ENCODE measurements around the gene SHOC2. TPM values are rescaled to one million over a fixed set of nuclear protein-coding genes. Genes with fewer than 3 reads are reported as not detected.

SHOC2 gene
- 10 to 100 TPM; 52.6 to 68.8 (median 52.8) TPM for polyA plus RNA-seq

DNA sequence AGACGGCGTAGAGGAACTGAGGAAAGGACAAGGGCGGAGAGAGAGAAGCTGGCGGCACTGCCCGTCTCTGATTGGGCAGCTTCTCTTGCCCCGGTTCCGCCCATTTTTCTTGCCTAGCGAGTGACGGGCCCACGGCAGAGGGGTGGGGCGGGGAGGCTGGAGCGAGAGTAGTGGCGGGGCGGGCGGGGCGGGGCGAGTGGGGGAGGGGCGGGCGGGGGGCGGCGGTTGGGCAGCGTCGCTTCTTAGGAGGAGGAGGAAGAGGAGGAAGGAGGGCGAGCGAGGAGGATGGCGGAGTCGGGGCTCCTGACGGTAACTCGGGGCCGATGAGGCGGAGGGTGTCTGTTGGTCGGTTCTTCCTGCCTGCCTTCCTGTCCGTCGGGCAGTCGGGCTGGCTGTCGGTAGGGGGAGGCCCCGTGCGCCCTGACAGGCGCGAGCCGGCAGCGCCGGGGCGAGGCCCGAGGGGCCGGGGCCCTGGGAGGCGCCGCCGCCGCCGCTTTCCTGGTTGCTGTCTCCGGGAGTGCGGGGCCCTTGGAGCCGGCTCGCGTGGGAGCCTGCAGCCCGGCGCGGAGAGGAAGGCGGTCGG is at the start of gene SHOC2:
Gene SHOC2 (plus strand): TSS at position 256 of the 583 bp plus-strand sequence. CDS start 44,755 bp downstream, outside the sequence.
- H3K4me1 Mint-ChIP-seq: peaks cover 29 to 62% of the 10 kb centered on the region in 2 donors
- DNase-seq: peak; percentile 98 to 99 (median 99)
- H3K27me3 Mint-ChIP-seq (ENCODE audit: low read depth in 3 of 3): peaks cover 7 to 24% (median 11%) of the 10 kb centered on the region in 3 donors
- peaks cover 0 to 3% (median 0%) of the 10 kb centered on the region in 3 donors for H3K36me3 Mint-ChIP-seq
- peak within 1 kb of the TSS; percentile 99 to 100 (median 100) for H3K4me3 Mint-ChIP-seq
- peak within 1 kb of the TSS; percentile 100 for H3K27ac Mint-ChIP-seq
- H3K9me3 Mint-ChIP-seq: no peaks in the 10 kb centered on the region

DNA sequence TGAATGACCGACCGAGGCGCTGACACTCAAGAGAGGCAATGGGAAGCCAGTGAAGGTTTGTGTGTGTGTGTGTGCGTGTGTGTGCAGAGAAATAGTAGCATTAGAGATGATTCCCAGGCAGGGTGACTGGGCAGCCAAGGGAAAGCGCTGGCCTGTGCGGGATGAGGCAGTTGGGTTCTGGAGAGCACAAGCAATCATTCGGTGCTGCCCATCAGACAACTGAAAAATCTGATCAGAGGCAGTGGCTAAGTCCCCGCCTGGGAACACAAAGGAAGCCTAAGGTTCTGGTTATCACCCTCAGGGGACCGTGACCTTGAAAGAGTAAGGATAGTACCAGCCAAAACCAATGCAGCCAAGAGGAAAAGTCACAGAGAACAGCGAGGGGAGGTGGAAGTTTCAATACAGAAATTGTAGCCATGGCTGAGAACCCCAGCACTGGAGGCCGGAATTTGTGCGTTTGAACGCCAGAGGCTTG is 48.5 kb upstream of the SHOC2 start:
- peaks cover 16 to 27% (median 20%) of the 10 kb centered on the region in 3 donors for H3K27me3 Mint-ChIP-seq (ENCODE audit: low read depth in 3 of 3)
- no peak for DNase-seq
- H3K4me3 Mint-ChIP-seq: peak overlapping the region; percentile 96 to 100 (median 98)
- H3K9me3 Mint-ChIP-seq: no peaks in the 10 kb centered on the region
- peaks cover 0 to 5% (median 2%) of the 10 kb centered on the region in 3 donors for H3K36me3 Mint-ChIP-seq
- H3K4me1 Mint-ChIP-seq: peaks cover 78 to 92% of the 10 kb centered on the region in 2 donors
- peak overlapping the region; percentile 96 to 100 (median 99) for H3K27ac Mint-ChIP-seq

DNA sequence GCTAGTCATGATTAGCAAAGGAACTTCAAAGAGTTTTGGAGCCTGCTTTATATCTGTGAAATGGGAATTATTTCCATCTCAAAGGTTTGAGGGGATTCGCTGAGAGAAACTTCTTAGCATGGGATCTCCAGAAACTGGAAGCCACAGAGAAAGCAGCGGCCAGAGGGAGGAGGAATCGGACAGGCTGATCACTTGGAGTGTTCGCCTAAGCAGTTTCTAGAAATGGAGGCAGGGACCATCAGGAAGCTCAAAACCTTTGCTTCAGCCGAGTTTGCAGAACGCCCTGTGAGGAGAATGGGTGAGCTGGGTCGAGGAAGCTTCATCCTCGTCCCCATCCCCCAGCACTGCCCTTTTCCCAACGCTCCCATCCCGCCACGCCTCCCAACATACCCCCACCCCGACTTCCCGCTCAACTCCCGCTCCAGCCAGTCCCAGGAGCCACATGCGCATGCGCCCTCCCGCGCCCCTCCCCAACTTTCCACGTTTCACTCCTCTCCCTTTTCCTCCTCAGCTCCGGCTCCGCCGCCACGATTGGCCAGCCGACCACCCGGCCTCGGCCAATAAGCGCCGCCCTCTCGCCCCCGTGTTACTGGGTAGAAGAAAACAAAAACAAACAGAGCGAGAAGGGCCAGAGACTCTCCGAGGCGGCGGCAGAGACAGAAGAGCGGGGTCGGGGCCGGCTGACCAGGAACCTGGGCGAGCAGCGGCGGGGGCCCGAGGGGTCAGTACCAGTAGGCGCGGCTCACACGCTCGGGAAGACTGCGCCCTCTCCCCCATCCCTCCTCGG is 47.9 kb upstream of the SHOC2 start, which contains the start of gene PDCD4:
Gene PDCD4 (plus strand): TSS at position 631 of the 787 bp plus-strand sequence. CDS start 4,100 bp downstream, outside the sequence.
- Mint-ChIP-seq H3K4me1 (peaks cover 73 to 92% of the 10 kb centered on the region in 2 donors), H3K9me3 (no peaks in the 10 kb centered on the region), H3K27ac (peak within 1 kb of the TSS; percentile 96 to 100 (median 99)), H3K27me3 (ENCODE audit: low read depth in 3 of 3) (peaks cover 16 to 27% (median 20%) of the 10 kb centered on the region in 3 donors), H3K36me3 (peaks cover 0 to 5% (median 2%) of the 10 kb centered on the region in 3 donors), H3K4me3 (peak within 1 kb of the TSS; percentile 96 to 100 (median 98))
- peak; percentile 94 for DNase-seq

- Mint-ChIP-seq H3K4me1 (peaks cover 69 to 92% of the 10 kb centered on the region in 2 donors), H3K27me3 (ENCODE audit: low read depth in 3 of 3) (peaks cover 16 to 27% (median 20%) of the 10 kb centered on the region in 3 donors), H3K36me3 (peaks cover 0 to 5% (median 2%) of the 10 kb centered on the region in 3 donors), H3K9me3 (no peaks in the 10 kb centered on the region), H3K27ac (peak overlapping the region; percentile 90 to 99 (median 95)), H3K4me3 (peak overlapping the region; percentile 90 to 98 (median 96))
- peak; percentile 84 to 87 (median 86) for DNase-seq
These were observed 47.0 kb upstream of the SHOC2 start for GRCh38 chr10:110872145-110872983.

DNA sequence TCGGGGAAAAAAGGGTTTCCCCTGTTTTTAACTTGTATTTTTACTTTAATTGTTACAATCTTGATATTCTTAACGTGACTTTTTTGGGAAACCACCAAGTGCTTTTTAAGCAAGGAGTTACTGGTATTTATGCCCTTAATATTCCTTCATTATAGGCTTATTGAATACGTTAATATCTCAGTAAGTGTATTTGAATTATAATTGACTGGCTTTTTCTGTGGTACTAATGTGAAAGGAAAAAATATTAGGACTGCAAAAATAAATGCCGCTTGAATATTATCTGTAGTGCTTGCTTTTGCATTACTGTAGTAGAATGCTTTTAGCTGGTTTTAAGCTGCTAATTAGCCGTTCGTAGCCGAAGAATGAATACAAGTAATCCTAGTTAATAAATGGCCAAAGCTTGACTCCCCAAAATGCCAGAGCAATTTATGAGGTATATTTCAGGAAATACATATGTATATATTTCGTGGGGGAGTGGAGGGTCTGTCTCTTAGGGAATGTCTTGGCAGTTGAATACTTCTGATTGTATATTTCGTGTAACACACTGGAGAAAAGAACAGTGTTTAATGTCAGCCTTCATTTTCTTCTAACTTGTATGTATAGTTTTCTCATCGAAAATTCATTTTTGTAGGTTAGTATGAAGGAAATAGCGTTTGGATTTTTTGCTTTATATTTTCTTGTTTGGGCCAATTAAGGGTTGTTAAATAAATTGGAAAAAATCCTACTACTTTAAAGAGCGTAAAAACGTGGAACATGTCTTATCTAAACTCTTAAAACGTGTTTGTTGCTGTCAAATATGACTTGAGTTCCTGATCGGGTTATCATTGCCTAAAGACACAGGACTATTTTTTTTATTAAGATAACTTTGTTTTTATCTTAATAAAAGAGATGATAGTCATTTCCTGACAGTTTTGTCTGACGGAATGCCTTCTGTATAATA is 46.1 kb upstream of the SHOC2 start:
- Mint-ChIP-seq H3K4me3 (peak overlapping the region; percentile 90 to 98 (median 96)), H3K9me3 (no peaks in the 10 kb centered on the region), H3K4me1 (peaks cover 61 to 92% of the 10 kb centered on the region in 2 donors)

DNA sequence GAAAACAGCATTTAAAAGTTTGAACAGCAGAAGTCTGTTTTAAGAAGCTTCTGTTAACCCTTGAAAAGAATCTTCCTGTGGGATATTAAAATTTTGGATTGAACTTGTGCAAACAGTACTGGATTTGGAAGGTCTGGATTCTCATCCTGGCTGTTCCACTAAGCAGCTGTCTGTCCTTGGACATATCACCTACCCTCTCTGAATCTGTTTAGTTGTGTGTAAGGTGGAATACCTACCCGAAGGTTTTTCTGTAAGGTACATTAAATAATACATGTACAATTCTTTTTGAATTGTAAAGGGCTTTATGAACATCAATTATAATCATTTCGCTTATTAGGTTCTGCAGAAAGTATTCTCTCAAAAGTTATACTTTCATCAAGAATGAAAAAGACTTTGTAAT is 45.5 kb upstream of the SHOC2 start:
- Mint-ChIP-seq H3K9me3 (no peaks in the 10 kb centered on the region), H3K4me1 (peaks cover 57 to 92% of the 10 kb centered on the region in 2 donors), H3K4me3 (peak overlapping the region; percentile 56 to 96 (median 86)), H3K27me3 (ENCODE audit: low read depth in 3 of 3) (peaks cover 16 to 24% (median 18%) of the 10 kb centered on the region in 3 donors), H3K27ac (peak overlapping the region; percentile 69 to 98 (median 84)), H3K36me3 (peaks cover 0 to 5% (median 2%) of the 10 kb centered on the region in 3 donors)
- DNase-seq: no peak

More for the DNA sequence above, 46.1 kb upstream of the SHOC2 start:
- H3K36me3 Mint-ChIP-seq: peaks cover 0 to 5% (median 2%) of the 10 kb centered on the region in 3 donors
- DNase-seq: no peak
- H3K27me3 Mint-ChIP-seq (ENCODE audit: low read depth in 3 of 3): peaks cover 16 to 24% (median 20%) of the 10 kb centered on the region in 3 donors
- H3K27ac Mint-ChIP-seq: peak overlapping the region; percentile 90 to 98 (median 95)

GRCh38 chr10:110876000-110876399 is 43.4 kb upstream of the SHOC2 start:
- DNase-seq: no peak
- Mint-ChIP-seq H3K36me3 (peaks cover 0 to 9% (median 6%) of the 10 kb centered on the region in 3 donors), H3K27ac (peak overlapping the region in 4 of 6 donors; percentile 12 to 53 (median 29)), H3K4me1 (peaks cover 42 to 92% of the 10 kb centered on the region in 2 donors), H3K9me3 (no peaks in the 10 kb centered on the region), H3K27me3 (ENCODE audit: low read depth in 3 of 3) (peaks cover 12 to 19% (median 15%) of the 10 kb centered on the region in 3 donors), H3K4me3 (peak overlapping the region in 1 of 5 donors; percentile 15)

- peaks cover 4 to 12% (median 7%) of the 10 kb centered on the region in 3 donors for H3K27me3 Mint-ChIP-seq (ENCODE audit: low read depth in 3 of 3)
- peak overlapping the region in 2 of 6 donors; percentile 48 to 49 for H3K27ac Mint-ChIP-seq
- DNase-seq: no peak
- H3K4me1 Mint-ChIP-seq: peaks cover 41 to 92% of the 10 kb centered on the region in 2 donors
- no peaks in the 10 kb centered on the region for H3K9me3 Mint-ChIP-seq
- peaks cover 5 to 12% (median 6%) of the 10 kb centered on the region in 3 donors for H3K36me3 Mint-ChIP-seq
- H3K4me3 Mint-ChIP-seq: peak overlapping the region in 1 of 5 donors; percentile 1
These were observed 42.6 kb upstream of the SHOC2 start for GRCh38 chr10:110876788-110877187.

GRCh38 chr10:110880012-110880411 is 39.4 kb upstream of the SHOC2 start:
- Mint-ChIP-seq H3K9me3 (no peaks in the 10 kb centered on the region), H3K36me3 (peaks cover 18 to 30% (median 21%) of the 10 kb centered on the region in 3 donors), H3K27me3 (ENCODE audit: low read depth in 3 of 3) (peaks cover 0 to 4% (median 3%) of the 10 kb centered on the region in 3 donors), H3K4me1 (peaks cover 44 to 98% of the 10 kb centered on the region in 2 donors), H3K4me3 (no peak overlapping the region), H3K27ac (peak overlapping the region in 4 of 6 donors; percentile 2 to 52 (median 24))
- no peak for DNase-seq

- Mint-ChIP-seq H3K9me3 (no peaks in the 10 kb centered on the region), H3K27ac (peak overlapping the region in 5 of 6 donors; percentile 2 to 47 (median 8)), H3K27me3 (ENCODE audit: low read depth in 3 of 3) (peaks cover 0 to 4% (median 3%) of the 10 kb centered on the region in 3 donors), H3K4me3 (no peak overlapping the region), H3K36me3 (peaks cover 21 to 37% (median 25%) of the 10 kb centered on the region in 3 donors), H3K4me1 (peaks cover 43 to 99% of the 10 kb centered on the region in 2 donors)
- no peak for DNase-seq
These were observed 38.2 kb upstream of the SHOC2 start for GRCh38 chr10:110881247-110881646.

GRCh38 chr10:110881905-110882304 is 37.5 kb upstream of the SHOC2 start:
- no peak for DNase-seq
- peak overlapping the region in 5 of 6 donors; percentile 34 to 54 (median 44) for H3K27ac Mint-ChIP-seq
- H3K4me3 Mint-ChIP-seq: no peak overlapping the region
- no peaks in the 10 kb centered on the region for H3K9me3 Mint-ChIP-seq
- H3K27me3 Mint-ChIP-seq (ENCODE audit: low read depth in 3 of 3): peaks cover 0 to 4% (median 3%) of the 10 kb centered on the region in 3 donors
- peaks cover 21 to 38% (median 26%) of the 10 kb centered on the region in 3 donors for H3K36me3 Mint-ChIP-seq
- peaks cover 43 to 97% of the 10 kb centered on the region in 2 donors for H3K4me1 Mint-ChIP-seq

DNA sequence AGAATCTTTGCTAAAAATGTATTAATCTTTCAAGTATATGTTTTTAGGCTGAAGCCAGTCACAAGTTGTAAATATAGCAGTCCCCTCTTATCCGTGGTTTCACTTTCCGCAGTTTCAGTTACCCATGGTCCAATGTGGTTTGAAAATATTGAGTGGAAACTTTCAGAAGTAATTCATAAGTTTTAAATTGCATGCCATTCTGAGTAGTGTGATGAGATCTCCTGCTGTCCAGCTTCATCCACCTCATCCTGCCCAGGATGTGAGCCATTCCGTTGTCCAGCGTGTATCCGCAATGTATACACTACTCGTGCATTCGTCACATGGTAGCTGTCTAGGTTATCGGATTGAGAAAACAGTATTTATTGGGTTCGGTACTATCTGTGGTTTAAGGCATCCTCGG is 35.5 kb upstream of the SHOC2 start:
- no peaks in the 10 kb centered on the region for H3K9me3 Mint-ChIP-seq
- peak overlapping the region; percentile 5 to 81 (median 28) for H3K4me3 Mint-ChIP-seq
- peaks cover 39 to 89% of the 10 kb centered on the region in 2 donors for H3K4me1 Mint-ChIP-seq
- no peak for DNase-seq
- H3K27me3 Mint-ChIP-seq (ENCODE audit: low read depth in 3 of 3): peaks cover 0 to 4% (median 3%) of the 10 kb centered on the region in 3 donors
- H3K36me3 Mint-ChIP-seq: peaks cover 26 to 48% (median 32%) of the 10 kb centered on the region in 3 donors
- peak overlapping the region in 5 of 6 donors; percentile 15 to 85 (median 78) for H3K27ac Mint-ChIP-seq
